ENCODE measurements around the gene CSRP1. TPM values are rescaled to one million over a fixed set of nuclear protein-coding genes. Genes with fewer than 3 reads are reported as not detected.
"Not testable (repeated sequence)": the region's sequence is repeated elsewhere in the genome, so short reads cannot be mapped to it uniquely, and the experiment has no call there.

CSRP1 gene
- total RNA-seq, 1 experiment from 2014 or later = 108 TPM

GRCh38 chr1:201520046-201520575 is 13.2 kb upstream of the CSRP1 start:
- not testable (repeated sequence) for H3K36me3 ChIP-seq, H3K27me3 ChIP-seq, DNase-seq, H3K4me3 ChIP-seq
- H3K9me3 ChIP-seq = peaks cover 15% of the 10 kb centered on the region

- DNase-seq = no peak
- Histone ChIP-seq H3K9me3 (peaks cover under 1% of the 10 kb centered on the region), H3K27me3 (no peaks in the 10 kb centered on the region), H3K36me3 (no peaks in the 10 kb centered on the region), H3K4me3 (no peak overlapping the region)
These were observed 11.1 kb upstream of the CSRP1 start for GRCh38 chr1:201518071-201518470.

- no peaks in the 10 kb centered on the region for H3K9me3 ChIP-seq
- DNase-seq = no peak
- no peaks in the 10 kb centered on the region for H3K36me3 ChIP-seq
- no peak overlapping the region for H3K4me3 ChIP-seq
- no peaks in the 10 kb centered on the region for H3K27me3 ChIP-seq
These were observed 10.7 kb upstream of the CSRP1 start for GRCh38 chr1:201517631-201518030.

GRCh38 chr1:201516511-201517127 is 9.7 kb upstream of the CSRP1 start:
- no peak for DNase-seq
- no peaks in the 10 kb centered on the region for H3K36me3 ChIP-seq
- no peaks in the 10 kb centered on the region for H3K27me3 ChIP-seq
- H3K9me3 ChIP-seq = no peaks in the 10 kb centered on the region
- no peak overlapping the region for H3K4me3 ChIP-seq

GRCh38 chr1:201515895-201516294 is 9.0 kb upstream of the CSRP1 start:
- no peak for DNase-seq
- H3K9me3 ChIP-seq = no peaks in the 10 kb centered on the region
- no peak overlapping the region for H3K4me3 ChIP-seq
- no peaks in the 10 kb centered on the region for H3K36me3 ChIP-seq
- H3K27me3 ChIP-seq = no peaks in the 10 kb centered on the region

- H3K27me3 ChIP-seq = no peaks in the 10 kb centered on the region
- H3K9me3 ChIP-seq = no peaks in the 10 kb centered on the region
- H3K4me3 ChIP-seq = no peak overlapping the region
- DNase-seq = no peak
- H3K36me3 ChIP-seq = no peaks in the 10 kb centered on the region
These were observed 8.3 kb upstream of the CSRP1 start for GRCh38 chr1:201515062-201515750.

GRCh38 chr1:201514466-201514865 is 7.5 kb upstream of the CSRP1 start:
- Histone ChIP-seq H3K36me3 (no peaks in the 10 kb centered on the region), H3K27me3 (no peaks in the 10 kb centered on the region), H3K9me3 (no peaks in the 10 kb centered on the region), H3K4me3 (no peak overlapping the region)
- DNase-seq = no peak

GRCh38 chr1:201513498-201514243 is 6.7 kb upstream of the CSRP1 start:
- Histone ChIP-seq H3K4me3 (no peak overlapping the region), H3K9me3 (no peaks in the 10 kb centered on the region), H3K36me3 (no peaks in the 10 kb centered on the region), H3K27me3 (no peaks in the 10 kb centered on the region)
- DNase-seq = no peak

- Histone ChIP-seq H3K27me3 (no peaks in the 10 kb centered on the region), H3K9me3 (no peaks in the 10 kb centered on the region), H3K4me3 (no peak overlapping the region), H3K36me3 (no peaks in the 10 kb centered on the region)
- no peak for DNase-seq
These were observed 5.1 kb upstream of the CSRP1 start for GRCh38 chr1:201511941-201512539.

- Histone ChIP-seq H3K36me3 (no peaks in the 10 kb centered on the region), H3K9me3 (no peaks in the 10 kb centered on the region), H3K27me3 (no peaks in the 10 kb centered on the region), H3K4me3 (no peak overlapping the region)
- no peak for DNase-seq
These were observed 4.5 kb upstream of the CSRP1 start for GRCh38 chr1:201511396-201511940.

GRCh38 chr1:201510734-201511133 is 3.8 kb upstream of the CSRP1 start:
- Histone ChIP-seq H3K4me3 (no peak overlapping the region), H3K9me3 (no peaks in the 10 kb centered on the region), H3K27me3 (no peaks in the 10 kb centered on the region), H3K36me3 (no peaks in the 10 kb centered on the region)
- DNase-seq = no peak

GRCh38 chr1:201509601-201510374 is 2.9 kb upstream of the CSRP1 start:
- no peaks in the 10 kb centered on the region for H3K36me3 ChIP-seq
- no peaks in the 10 kb centered on the region for H3K9me3 ChIP-seq
- H3K27me3 ChIP-seq = no peaks in the 10 kb centered on the region
- H3K4me3 ChIP-seq = no peak overlapping the region
- no peak for DNase-seq

- H3K27me3 ChIP-seq = no peaks in the 10 kb centered on the region
These were observed 1.9 kb upstream of the CSRP1 start for GRCh38 chr1:201508809-201509208.

GRCh38 chr1:201507360-201507675 is 395 bp upstream of the CSRP1 start:
- Histone ChIP-seq H3K4me3 (peak overlapping the region; percentile 60), H3K27me3 (no peaks in the 10 kb centered on the region), H3K36me3 (no peaks in the 10 kb centered on the region), H3K9me3 (no peaks in the 10 kb centered on the region)
- no peak for DNase-seq

More at GRCh38 chr1:201508809-201509208, 1.9 kb upstream of the CSRP1 start:
- H3K9me3 ChIP-seq = no peaks in the 10 kb centered on the region
- H3K4me3 ChIP-seq = no peak overlapping the region
- no peak for DNase-seq
- H3K36me3 ChIP-seq = no peaks in the 10 kb centered on the region

- Histone ChIP-seq H3K4me3 (peak overlapping the region; percentile 60), H3K9me3 (no peaks in the 10 kb centered on the region), H3K36me3 (peaks cover 4% of the 10 kb centered on the region; the same call in 1 of the 2 replicates), H3K27me3 (no peaks in the 10 kb centered on the region)
- DNase-seq = no peak
These were observed 831 bp downstream of the CSRP1 start for GRCh38 chr1:201506092-201506491.

GRCh38 chr1:201505503-201505890 is 1.4 kb downstream of the CSRP1 start:
- no peaks in the 10 kb centered on the region for H3K9me3 ChIP-seq
- no peak for DNase-seq
- H3K4me3 ChIP-seq = no peak overlapping the region
- H3K36me3 ChIP-seq = peaks cover 5% of the 10 kb centered on the region; the same call in 1 of the 2 replicates
- no peaks in the 10 kb centered on the region for H3K27me3 ChIP-seq

All from MG63 (cell line).